ENCODE measurements around the gene PUSL1.

The PUSL1 gene

DNA sequence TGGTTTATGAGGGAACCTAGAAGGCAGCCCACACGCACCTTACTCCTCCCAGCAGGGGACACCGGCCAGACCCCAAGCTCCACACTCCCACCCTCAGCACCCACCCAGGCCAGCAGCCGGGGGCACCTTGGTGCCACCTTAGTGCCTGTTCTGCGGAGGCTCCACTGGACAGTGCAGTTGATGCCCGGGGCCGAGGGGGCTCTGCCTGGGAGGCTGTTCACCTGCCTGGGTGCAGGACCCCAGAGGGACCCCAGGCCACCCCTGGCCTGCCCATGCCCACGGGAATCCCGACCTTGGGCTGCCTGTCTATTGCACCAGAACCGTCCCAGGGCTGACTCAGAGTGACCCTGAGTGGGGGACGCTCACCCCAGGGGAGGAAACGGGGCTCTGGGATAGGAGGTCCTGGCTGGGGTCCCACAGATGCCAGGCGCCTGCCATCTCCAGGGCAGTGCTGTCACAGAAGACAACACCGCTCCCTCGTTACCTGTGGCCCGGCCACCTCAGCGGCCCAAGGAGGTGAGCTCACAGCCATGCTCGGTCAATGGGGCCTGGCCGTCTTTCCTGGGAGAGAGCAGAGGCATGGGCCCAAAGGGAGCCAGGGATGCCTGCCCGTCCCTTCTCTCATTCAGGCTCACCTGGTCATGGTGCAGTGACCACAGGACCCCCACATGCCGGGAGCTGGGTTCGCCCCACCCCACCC, 27.5 kb upstream of the PUSL1 start:
- DNase-seq = no peak

DNA sequence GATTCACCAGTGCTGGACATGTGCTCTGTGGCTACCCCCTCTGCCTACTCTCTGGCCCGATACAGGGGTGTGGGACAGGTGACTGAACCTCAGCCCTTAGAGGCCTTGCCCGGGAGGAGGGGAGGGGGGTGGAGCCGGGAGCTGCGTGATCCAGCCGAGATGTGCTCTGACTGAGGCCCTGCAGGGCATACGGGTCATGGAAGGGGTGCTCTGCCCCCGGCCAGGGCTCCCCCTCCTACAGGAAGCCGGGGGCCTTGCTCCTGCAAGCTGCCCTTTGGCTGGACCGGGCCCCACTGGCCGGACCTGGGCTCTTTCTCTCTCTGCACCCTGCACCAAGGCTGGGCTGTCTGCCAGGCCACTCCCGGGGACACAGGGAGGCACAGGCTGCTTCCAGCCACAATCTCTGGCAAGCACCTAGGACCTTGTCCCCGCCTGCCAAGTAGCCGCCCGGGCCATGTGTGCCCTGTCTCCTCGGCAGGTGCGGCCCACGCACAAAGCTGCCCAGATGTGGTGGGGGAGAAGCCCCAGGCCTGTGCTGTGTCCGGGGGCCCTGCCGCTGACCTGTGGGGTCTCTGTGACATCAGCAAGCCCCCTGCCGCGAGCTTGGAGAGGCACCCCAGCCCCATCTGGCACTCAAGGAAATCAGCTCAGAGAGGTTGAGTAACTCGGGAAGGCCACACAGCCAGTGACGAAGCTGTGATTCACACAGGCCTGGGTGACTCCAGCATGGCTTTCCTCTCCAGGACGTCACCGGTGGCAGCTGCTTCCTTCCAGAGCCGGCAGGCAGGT, 26.7 kb upstream of the PUSL1 start:
- DNase-seq = no peak

DNA sequence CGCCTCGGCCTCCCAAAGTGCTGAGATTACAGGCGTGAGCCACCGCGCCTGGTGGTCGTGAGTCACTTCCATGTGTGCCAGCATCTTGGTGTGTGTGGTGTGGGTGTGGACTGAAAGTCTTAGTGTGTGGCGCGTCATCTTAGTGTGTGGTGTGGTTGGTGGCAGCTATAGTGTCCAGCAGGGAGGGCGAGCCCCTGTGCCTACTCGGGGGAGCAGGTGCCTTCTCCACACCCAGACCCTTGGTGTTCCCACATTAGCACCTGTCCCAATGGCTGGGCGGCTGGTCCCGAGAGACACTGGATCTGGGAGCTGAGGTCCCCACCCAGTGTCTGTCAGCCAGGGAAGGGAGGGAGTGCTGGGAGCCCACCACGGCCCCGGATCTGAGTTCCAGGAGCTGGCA, 25.4 kb upstream of the PUSL1 start:
- no peak for DNase-seq

DNA sequence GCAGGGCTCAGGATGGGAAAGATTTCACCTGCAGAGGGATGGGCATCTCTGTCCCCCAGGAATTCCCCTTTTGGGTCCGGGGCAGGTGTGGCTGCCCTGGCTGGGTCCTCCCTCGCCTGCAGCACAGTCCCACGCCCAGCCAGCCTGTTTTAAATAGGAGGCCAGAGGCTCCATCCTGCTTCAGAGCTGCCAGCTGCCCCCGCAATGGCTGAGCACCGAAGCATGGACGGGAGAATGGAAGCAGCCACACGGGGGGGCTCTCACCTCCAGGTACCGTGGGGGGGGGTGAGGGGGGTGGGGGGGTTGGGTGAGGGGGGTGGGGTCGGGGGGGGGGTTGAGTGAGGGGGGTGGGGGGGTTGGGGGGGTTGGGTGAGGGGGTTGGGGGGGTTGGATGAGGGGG, 24.6 kb upstream of the PUSL1 start:
- DNase-seq = no peak

DNA sequence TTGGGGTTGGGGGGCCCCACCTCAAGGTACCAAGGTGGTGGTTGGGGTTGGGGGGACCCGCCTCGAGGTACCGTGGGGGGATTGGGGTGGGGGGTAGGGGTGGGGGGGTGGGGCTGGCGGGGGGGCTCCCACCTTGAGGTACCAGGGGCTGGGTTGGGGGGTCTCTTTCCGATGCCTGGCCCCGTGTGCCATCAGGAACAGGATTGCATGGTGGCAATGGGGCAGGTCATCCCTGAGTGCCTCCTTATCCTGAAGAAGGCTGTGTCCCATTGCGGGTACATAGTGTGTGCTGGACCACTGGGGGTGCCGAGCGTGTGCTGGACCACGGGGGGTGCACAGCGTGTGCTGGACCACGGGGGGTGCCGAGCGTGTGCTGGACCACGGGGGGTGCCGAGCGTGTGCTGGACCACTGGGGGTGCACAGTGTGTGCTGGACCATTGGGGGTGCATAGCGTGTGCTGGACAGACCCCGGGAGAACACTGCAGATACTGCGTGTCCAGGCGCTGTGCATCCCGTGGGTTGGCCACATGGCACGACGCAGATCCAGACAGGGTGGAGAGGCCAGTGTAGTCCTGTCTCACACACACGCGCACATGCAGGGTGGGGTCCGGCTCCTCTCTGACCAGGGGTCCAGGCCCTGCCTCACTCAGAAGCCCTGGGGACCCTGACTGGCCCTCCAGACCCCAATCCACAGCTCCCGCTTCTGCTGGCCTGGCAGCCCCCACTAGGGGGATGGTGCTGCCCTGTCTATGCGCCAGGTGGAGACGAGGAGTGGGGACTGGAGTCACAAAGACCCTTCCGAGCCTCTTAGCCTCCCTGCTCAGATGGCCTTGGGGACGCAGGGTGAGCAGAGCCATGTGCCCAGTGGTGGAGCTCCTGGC, 23.9 kb upstream of the PUSL1 start:
- no peak for DNase-seq

DNA sequence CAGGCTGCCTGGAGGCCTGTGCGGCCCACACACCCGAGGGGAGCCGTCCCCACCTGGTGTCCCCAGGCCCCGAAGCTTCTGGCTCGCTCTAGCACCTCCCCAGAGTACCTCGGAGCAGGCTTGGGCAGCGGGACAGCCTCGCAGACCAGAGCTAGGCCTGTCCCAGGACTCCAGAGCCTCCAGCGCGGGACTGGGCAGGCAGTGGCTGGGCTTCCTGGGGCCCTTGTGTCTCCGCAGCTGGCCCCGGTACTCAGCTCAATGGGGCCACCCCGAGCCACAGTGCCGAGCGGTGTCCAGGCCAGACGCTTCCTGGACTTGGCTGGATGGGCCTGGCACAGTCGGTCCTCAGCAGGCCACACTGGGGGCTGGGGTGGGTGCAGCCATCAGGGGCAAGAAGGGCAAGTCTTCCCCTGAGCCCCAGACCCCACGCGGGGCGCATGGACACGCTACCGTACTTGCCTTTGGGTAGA, 23.3 kb upstream of the PUSL1 start:
- no peak for DNase-seq

DNA sequence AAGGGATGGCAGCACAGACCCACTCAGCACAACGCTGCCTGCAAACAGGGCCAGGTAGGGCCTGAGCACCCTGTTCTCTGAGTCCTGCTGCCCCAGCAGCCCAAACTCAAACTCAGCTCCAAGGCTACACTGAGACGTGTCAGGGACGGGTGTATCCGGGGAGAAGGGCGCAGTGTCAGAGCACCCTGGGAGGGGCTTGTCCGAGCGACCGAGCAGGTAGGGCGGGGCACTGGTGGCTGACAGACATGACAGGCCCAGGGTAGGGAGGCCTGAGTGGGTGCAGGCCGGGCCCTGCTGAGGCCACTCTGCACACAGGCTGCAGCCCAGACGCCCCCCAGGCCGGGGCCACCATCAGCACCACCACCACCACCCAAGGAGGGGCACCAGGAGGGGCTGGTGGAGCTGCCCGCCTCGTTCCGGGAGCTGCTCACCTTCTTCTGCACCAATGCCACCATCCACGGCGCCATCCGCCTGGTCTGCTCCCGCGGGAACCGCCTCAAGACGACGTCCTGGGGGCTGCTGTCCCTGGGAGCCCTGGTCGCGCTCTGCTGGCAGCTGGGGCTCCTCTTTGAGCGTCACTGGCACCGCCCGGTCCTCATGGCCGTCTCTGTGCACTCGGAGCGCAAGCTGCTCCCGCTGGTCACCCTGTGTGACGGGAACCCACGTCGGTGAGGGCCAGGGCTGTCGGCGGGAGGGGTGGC, 22.6 kb upstream of the PUSL1 start:
- DNase-seq = no peak

DNA sequence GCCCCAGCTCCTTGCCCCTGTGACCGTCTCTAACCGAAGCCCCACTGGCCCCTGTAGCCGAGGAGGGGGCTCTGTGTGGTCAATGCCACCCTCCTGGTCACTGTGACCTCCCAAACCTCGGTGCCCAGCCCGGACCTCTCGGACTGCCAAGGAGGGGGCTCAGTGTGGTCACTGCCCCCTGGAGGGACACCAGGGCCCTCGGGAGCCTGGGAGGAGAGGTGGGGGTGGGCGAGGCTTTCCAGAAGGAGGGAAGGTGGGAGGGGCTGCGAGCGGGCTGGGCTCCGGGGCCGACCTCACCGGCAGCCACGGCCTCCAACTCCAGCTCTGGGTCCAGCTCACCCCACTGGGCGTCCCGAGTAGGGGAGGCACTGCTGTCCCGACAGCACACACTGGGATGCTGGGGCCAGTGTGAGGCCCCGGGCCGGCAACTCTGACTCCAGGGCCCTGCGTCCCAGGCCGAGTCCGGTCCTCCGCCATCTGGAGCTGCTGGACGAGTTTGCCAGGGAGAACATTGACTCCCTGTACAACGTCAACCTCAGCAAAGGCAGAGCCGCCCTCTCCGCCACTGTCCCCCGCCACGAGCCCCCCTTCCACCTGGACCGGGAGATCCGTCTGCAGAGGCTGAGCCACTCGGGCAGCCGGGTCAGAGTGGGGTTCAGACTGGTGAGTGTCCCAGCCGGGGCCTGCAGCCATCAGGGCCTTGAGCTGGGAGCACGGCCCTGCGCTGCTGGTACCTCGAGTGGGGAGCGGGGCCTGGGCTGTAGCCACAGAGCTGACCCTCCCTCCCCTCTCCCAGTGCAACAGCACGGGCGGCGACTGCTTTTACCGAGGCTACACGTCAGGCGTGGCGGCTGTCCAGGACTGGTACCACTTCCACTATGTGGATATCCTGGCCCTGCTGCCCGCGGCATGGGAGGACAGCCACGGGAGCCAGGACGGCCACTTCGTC, 21.8 kb upstream of the PUSL1 start:
- no peak for DNase-seq

DNA sequence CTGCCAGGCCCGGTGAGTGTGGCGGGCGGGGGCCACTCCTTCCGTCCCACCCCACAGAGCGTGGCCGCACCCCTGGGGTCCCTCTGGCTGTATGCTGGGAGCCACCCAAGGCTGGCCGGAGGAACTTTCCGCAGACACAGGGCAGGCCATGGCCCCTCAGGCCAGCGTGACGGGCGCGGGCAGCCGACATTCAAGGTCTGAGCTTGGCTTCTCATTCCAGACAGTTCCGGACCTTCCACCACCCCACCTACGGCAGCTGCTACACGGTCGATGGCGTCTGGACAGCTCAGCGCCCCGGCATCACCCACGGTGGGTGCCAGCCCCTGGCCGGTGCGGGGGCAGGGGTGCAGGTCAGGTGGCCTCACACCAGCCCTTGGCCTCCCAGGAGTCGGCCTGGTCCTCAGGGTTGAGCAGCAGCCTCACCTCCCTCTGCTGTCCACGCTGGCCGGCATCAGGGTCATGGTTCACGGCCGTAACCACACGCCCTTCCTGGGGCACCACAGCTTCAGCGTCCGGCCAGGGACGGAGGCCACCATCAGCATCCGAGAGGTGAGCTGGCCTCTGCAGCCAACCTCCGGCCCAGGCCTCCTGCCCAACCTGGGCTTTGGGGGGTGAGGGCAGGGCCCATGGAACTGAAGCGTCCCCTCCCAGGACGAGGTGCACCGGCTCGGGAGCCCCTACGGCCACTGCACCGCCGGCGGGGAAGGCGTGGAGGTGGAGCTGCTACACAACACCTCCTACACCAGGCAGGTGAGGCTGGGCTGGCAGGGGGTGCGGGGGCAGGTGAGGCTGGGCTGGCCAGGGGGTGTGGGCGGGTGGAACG, 20.9 kb upstream of the PUSL1 start:
- DNase-seq = no peak

DNA sequence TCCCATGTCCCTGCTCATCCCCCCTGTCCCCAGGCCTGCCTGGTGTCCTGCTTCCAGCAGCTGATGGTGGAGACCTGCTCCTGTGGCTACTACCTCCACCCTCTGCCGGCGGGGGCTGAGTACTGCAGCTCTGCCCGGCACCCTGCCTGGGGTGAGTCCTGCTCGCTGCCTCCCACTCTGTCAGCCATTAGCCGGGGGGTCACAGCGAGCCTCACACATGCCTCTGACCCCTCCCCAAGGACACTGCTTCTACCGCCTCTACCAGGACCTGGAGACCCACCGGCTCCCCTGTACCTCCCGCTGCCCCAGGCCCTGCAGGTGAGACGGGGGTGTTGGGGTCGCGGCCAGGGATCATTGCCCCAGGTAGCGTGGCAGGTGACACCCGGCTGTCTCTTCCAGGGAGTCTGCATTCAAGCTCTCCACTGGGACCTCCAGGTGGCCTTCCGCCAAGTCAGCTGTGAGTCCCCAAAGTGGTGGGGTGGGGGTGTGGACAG, 18.1 kb upstream of the PUSL1 start:
- DNase-seq = peak; percentile 59

DNA sequence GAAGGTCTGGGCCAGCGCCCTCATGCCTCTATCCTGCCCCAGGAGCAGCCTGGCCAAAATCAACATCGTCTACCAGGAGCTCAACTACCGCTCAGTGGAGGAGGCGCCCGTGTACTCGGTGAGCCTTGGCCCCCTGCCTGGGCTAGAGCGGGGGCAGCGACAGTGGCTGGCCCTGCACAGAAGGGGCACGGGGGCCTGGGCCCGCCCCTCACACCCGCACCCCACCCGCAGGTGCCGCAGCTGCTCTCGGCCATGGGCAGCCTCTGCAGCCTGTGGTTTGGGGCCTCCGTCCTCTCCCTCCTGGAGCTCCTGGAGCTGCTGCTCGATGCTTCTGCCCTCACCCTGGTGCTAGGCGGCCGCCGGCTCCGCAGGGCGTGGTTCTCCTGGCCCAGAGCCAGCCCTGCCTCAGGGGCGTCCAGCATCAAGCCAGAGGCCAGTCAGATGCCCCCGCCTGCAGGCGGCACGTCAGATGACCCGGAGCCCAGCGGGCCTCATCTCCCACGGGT, 17.3 kb upstream of the PUSL1 start:
- DNase-seq = no peak

DNA sequence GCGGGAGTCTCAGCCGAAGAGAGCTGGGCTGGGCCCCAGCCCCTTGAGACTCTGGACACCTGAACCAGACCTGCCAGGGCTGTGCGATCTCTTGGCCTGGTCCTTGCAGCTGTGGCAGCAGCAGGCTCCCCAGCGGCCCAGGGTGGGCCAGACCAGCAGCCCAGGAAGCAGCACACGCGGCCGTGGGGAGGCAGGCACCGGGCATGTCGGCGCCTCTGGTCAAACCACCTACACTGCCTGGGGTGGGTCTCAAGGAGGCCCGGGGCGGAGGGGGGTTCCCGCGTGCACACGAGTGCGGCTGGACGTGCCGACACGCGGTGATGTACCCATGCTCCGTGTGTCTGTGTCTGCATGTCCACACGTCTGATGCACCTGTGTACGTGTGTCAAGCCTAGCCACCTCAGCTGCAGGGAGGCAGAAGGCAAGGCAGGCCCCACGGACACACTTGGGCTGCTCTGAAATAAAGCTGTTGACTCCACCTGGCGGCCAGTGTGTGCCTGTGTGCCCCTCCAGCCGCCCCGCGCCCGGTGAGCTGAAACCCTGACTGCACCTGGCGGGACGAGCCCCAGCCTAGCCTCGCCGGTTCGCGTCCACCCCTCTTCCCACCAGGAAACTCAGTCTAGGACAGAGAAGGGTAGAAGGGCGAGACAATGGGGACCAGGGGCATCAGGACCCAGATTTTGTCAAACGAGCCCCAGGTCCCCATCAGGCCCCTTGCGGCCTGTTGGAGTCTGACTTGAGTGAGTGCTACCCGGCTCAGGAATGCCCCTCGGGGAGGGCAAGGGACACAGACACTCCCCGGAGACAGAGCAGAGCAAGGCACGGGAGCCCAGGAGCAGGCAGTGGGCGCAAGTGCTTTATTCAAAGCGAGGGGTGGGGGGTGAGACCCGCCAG, 16.6 kb upstream of the PUSL1 start:
- peak; percentile 52 for DNase-seq

DNA sequence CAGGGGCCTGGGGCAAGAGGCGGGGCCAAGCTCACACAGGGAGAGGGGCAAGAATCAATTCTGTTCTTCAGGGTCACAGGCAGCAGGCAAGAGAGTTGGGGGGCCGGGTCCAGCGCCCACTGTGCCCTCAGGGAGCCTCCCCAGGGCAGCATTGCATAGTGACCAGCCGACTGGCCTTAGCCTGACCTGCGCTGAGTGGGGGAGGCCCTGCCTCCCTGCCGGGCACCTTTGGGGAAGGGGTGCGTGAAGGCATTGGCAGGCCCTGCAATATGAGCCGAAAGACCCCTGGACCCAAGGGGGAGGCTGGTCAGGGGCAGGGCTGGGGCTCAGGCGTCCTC, 16.0 kb upstream of the PUSL1 start:
- no peak for DNase-seq

DNA sequence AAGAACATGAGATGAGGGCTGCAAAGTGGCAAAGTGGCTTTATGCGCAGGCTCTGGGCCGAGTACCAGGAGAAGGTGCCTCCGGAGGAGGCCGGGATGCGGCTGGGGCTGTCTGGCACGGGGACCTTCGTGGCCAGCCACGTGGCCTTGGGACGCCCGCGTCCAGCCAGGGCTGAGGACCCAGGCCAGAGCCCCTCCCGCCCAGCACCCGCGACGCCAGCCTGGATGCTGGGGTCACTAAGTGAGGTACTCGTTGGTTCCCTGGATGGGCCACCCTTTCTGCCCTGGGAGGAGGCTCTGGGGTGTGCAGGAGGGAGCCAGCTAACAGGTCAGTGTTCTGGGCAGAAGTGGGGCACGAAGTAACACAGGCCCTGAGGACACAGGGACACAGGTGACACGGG, 15.5 kb upstream of the PUSL1 start:
- DNase-seq = no peak

DNA sequence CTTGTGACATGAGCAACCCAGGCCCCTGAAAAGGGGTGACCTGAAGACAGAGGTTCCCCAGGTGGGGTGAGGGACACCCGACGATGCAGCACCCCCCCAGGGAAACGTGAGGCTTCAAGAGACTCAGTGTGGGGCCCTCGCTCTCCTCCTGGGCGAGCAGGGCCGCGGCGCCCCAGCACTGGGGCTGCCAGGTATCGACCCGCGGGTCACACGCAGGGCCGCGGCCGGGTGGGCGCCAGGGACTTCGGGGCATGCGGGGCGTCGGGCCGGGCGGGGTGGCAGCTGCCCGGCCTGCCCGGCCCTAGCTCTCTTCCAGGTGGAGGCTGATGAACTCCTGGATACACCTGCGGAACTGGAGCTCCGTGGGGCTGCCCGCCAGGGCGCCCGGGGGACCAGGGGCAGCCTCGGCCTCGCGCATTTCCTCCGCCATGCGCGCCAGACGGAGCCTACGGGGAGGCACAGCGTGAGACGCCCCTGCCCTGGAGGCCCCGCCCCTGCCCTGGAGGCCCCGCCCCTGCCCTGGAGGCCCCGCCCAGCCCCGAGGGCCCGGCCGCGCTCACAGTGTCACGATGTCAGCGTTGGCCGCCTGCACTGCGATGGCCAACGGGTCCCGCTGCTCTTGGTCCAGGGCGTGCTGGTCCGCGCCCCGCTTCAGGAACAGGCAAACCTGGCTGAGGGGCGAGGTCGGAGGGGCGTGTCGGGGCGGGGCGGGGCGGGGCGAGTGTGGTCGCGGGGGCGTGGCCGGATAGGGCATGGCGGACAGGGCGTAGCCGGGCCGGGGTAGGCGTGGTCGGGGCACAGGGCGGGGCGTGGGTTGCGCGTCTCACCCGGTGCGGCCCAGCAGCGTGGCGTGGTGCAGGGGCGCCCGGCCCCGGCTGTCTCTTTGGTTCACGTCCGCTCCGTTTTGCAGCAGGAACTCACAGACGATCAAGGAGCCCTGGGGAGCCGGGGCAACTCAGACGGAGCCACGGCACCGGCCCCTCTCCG, 14.8 kb upstream of the PUSL1 start:
- no peak for DNase-seq

DNA sequence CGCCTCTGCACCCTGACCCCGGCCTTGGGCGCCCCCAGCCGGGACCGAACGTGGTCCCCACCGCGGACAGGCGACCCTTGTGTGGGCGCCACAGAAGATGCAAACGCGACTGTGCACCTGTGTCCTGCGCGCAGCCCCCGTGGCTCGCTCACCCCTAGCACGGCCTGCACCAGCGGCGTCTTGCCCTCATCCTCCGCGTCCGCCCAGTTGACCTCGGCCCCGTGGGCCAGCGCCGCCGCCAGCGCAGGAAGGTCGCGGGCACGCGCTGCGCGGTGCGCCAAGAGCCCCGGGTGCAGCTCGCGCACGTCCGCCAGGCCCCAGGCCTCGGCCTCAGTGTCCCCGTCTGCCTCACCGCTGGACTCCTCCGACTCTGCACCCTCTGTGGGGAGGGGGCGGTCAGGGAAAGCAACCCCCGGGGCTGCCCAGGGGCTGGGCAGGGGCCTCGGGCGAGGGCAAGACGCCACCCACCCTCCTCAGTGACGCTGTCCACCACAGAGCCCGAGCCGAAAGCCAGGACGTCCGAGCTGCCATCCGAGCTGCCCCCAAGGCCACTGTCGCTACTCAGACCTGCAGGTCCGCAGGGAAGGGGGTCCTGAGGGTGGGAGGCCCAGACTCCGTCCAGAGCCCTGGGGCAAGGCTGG, 14.0 kb upstream of the PUSL1 start:
- no peak for DNase-seq

DNA sequence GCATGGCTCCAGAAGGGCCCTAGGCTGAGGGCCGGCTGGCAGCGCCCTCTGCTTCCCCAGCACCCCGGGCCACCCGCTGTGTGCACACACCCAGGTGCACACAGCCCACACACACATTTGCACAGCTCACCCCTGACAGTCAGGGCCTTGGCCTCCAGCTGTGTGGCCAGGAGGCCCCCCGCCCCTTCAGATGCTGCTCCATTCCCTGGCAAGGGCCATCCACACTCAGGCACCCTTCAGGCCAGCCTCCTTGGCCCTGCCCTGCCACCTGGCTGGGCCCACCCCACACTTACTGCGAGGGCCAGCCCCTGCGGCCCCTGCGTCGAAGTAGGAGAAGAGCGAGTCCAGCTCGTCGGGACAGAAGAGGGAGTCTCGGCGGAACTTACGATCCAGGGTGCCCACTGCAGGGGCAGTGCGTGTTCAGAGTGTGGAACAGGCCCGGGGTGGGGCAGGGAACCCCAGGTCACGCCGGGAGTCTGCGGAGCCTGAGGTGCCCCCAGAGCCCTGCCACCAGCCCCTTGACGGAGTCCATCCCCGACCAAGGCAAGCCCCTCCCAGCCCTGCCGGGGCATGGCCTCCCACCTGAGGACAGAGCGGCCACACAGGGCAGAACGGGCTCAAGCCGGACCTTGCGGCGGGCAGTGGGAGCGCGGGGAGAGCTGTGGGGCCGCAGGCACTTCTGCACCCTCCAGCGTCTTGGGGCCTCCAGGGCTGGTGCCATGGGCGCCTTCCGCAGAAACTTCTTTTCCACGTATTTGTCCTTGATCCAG, 13.1 kb upstream of the PUSL1 start:
- DNase-seq = no peak

Measured in effector CD8-positive, alpha-beta T cell (primary cell).